Measurements from ENCODE around the gene FANCG. TPM values are rescaled to one million over a fixed set of nuclear protein-coding genes. Genes with fewer than 3 reads are reported as not detected.

The FANCG gene
- total and polyA plus RNA-seq, 8 donors, result 1.3 to 30.9 (median 16.4) TPM

DNA sequence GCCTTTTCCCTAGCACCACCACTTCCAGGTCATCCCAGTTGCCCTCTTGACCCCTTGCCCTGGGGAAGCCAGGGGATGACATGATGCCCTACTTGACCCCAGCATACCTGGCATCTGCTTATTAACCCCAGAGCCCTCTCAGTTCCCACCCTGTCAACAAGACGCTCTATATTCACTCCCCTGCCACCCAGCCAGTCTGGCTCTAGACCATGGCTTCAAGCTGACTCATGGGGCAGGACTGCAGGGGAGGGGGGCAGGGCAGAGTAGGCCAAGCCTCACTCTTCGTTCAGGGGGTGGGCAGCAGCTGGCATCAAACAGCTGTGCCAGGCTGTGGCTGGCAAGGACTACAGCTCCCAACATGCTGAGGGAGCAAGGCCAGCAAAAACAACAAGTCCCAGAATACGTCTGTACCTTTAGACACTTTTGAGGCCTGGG is 30.6 kb upstream of the FANCG start:
- H3K36me3 ChIP-seq, result peaks cover 31 to 35% (median 34%) of the 10 kb centered on the region in 4 donors
- no peaks in the 10 kb centered on the region for H3K27me3 ChIP-seq
- H3K27ac ChIP-seq, result peak overlapping the region; percentile 87 to 96 (median 92)
- H3K9me3 ChIP-seq, result no peaks in the 10 kb centered on the region
- peak; percentile 26 to 61 for DNase-seq
- peaks cover 41 to 67% (median 57%) of the 10 kb centered on the region in 4 donors for H3K4me1 ChIP-seq
- 8 to 44% (median 28%) methylated on average over 2 to 3 of the region's 3 CpGs for WGBS, 5 donors
- no peak for TF ChIP-seq POLR2AphosphoS5 (IDR thresholded peaks at IDR 0.05)
- TF ChIP-seq POLR2A (IDR thresholded peaks at IDR 0.05), result no peak
- TF ChIP-seq, protein P1, sequence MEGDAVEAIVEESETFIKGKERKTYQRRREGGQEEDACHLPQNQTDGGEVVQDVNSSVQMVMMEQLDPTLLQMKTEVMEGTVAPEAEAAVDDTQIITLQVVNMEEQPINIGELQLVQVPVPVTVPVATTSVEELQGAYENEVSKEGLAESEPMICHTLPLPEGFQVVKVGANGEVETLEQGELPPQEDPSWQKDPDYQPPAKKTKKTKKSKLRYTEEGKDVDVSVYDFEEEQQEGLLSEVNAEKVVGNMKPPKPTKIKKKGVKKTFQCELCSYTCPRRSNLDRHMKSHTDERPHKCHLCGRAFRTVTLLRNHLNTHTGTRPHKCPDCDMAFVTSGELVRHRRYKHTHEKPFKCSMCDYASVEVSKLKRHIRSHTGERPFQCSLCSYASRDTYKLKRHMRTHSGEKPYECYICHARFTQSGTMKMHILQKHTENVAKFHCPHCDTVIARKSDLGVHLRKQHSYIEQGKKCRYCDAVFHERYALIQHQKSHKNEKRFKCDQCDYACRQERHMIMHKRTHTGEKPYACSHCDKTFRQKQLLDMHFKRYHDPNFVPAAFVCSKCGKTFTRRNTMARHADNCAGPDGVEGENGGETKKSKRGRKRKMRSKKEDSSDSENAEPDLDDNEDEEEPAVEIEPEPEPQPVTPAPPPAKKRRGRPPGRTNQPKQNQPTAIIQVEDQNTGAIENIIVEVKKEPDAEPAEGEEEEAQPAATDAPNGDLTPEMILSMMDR (IDR thresholded peaks at IDR 0.05), result no peak
- TF ChIP-seq EP300 (IDR thresholded peaks at IDR 0.05), result no peak
- H3K4me3 ChIP-seq, result peak overlapping the region; percentile 75 to 87 (median 76)
- intact Hi-C loops (cut with DNase I; ENCODE audit: low total_unique reads), result loop anchor here (10.0 kb wide), 1 partner anchor 364 kb away; no protein-coding TSS in a partner anchor

DNA sequence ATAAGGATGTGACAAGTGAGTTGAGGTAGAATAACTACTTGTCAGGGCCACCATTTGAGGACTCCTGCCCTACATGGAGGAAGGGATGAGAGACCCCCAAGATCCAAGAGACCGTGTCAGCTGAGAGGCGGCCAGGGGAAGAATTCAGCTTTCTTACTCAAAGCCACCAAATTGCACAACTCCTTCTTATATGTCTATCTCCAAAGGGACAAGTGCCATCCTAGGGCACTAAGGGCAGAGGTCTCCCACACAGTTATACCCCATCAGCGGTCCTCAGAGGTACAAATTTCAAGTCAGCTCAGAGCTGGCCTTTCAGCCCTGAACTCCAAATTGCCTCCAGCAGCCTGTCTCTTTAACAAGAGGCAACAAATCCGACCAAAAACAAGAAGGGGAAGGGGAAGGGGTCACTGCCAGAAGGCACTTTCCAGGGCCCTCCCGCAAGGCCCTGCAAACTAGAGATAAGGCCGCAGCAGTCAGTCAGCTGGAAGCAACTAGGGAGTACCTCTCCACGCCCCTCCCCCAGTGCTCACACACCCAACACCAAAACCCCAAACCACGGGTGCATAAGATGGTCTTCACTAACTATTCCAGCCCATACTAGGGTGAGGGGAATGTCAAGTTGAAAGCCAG is 29.3 kb upstream of the FANCG start:
- intact Hi-C loops (cut with DNase I; ENCODE audit: low total_unique reads), result no loop called here
- no peak for TF ChIP-seq EP300 (IDR thresholded peaks at IDR 0.05)
- TF ChIP-seq POLR2AphosphoS5 (IDR thresholded peaks at IDR 0.05), result no peak
- TF ChIP-seq, protein P1 (IDR thresholded peaks at IDR 0.05), result no peak
- no peak for TF ChIP-seq POLR2A (IDR thresholded peaks at IDR 0.05)

DNA sequence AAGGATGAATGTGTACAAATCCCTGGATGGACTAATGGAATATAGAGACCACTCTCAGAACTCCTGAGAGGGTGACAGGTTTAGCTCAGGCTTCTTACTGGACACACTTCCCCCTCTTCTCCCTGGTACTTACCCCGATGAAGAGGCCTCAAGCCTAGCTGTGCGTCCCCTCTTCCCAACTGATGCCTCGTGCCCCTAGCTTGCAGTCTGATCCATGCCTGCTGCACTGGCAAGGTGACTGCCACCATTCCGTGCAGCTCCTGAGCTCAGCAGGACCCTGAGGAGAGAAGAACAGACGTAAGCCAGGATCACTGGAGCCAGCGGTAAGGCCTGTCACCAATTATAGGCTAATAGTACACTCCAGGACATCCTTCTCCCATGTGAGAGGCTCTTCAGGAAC is 28.7 kb upstream of the FANCG start:
- Histone ChIP-seq H3K9me3 (no peaks in the 10 kb centered on the region), H3K36me3 (peaks cover 35 to 48% (median 45%) of the 10 kb centered on the region in 4 donors), H3K27ac (peak overlapping the region in 1 of 5 donors; percentile 7), H3K4me1 (peaks cover 28 to 56% (median 44%) of the 10 kb centered on the region in 4 donors), H3K4me3 (no peak overlapping the region), H3K27me3 (no peaks in the 10 kb centered on the region)
- intact Hi-C loops (cut with DNase I; ENCODE audit: low total_unique reads), result no loop called here
- WGBS, 5 donors, result 94 to 97% (median 95%) methylated on average over 6 of the region's 6 CpGs
- DNase-seq, result peak in 1 of 2 donors; percentile 11
- TF ChIP-seq POLR2A (IDR thresholded peaks at IDR 0.05), result no peak
- no peak for TF ChIP-seq EP300 (IDR thresholded peaks at IDR 0.05)
- TF ChIP-seq, protein P1 (IDR thresholded peaks at IDR 0.05), result no peak
- TF ChIP-seq POLR2AphosphoS5 (IDR thresholded peaks at IDR 0.05), result no peak

More for the DNA sequence above, 29.3 kb upstream of the FANCG start:
- no peak overlapping the region for H3K4me3 ChIP-seq
- peaks cover 35 to 48% (median 45%) of the 10 kb centered on the region in 4 donors for H3K36me3 ChIP-seq
- DNase-seq, result no peak
- H3K27ac ChIP-seq, result peak overlapping the region in 2 of 5 donors; percentile 7 to 95
- H3K27me3 ChIP-seq, result no peaks in the 10 kb centered on the region
- no peaks in the 10 kb centered on the region for H3K9me3 ChIP-seq
- WGBS, 5 donors, result 51 to 62% (median 58%) methylated on average over 7 to 8 of the region's 8 CpGs
- H3K4me1 ChIP-seq, result peaks cover 28 to 56% (median 44%) of the 10 kb centered on the region in 4 donors

DNA sequence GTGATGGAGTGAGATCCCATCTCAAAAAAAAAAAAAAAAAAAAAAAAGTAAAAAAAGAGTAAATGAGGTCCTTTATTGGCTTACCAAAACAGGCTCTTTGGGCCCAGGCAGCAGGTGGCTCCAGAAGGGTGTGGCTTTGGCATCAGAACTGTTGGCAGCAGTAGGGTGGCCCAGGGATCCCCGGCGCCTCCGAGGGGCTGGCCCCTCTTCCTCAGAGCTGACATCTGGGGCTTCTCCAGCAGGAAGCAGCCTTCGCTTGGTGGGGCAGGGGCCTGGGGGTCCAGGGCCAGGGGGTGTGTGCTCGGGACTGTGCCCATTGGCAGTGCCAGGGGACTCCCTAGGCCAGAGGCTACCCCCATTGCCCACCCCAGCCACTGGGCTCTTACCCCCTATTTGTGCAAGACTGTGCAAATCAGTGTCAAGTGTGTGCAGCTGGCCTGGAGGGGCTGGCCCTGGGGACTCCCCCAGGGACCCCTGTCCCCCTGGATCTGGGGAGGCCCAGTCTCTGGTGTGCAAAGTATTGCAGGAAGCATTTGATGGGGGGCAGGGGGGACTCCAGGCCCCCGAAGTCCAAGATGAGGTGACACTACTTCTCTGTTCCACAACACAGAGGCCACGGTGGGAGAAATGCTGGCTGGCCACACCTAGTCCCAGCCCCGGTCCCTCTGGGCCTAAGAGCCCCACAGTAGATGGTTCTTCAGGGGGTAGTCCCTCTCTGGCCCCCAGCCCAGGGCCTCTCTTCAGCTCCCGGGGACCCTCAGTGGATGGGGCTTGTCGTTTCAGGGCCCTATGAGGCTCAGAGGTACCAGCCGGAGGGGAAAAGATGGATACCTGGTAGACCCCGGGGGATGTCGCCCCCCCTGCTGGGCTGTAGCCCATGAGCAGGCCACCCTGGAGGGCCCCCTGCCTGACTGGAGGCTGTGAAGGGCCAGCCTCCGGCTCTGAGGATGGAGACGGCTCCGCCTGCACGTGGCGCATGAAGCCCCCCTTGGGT is 27.9 kb upstream of the FANCG start:
- 80 to 85% (median 81%) methylated on average over 13 to 18 of the region's 18 CpGs for WGBS, 5 donors
- Histone ChIP-seq H3K4me3 (no peak overlapping the region), H3K36me3 (peaks cover 35 to 48% (median 45%) of the 10 kb centered on the region in 4 donors), H3K27ac (no peak overlapping the region), H3K9me3 (no peaks in the 10 kb centered on the region), H3K4me1 (peaks cover 27 to 51% (median 39%) of the 10 kb centered on the region in 4 donors), H3K27me3 (no peaks in the 10 kb centered on the region)
- no peak for DNase-seq
- intact Hi-C loops (cut with DNase I; ENCODE audit: low total_unique reads), result no loop called here
- TF ChIP-seq POLR2A (IDR thresholded peaks at IDR 0.05) (no peak), EP300 (IDR thresholded peaks at IDR 0.05) (no peak), POLR2AphosphoS5 (IDR thresholded peaks at IDR 0.05) (no peak)
- TF ChIP-seq, protein P1 (IDR thresholded peaks at IDR 0.05), result no peak

All from stomach (tissue), 9 donors.